Anterior cingulate cortex (tissue), 58 donors: ENCODE data around the gene SUFU.

Experiments used
- DNase-seq, 58 donors: peaks; one replicate each; lab custom pipeline; 2025; lab: John Stamatoyannopoulos, UW

The SUFU gene

GRCh38 chr10:102629661-102630614 is 126.2 kb downstream of the SUFU start:
- peak in 1 of 58 donors; percentile 25 for DNase-seq

GRCh38 chr10:102630663-102631062 is 126.9 kb downstream of the SUFU start:
- peak in 6 of 58 donors; percentile 23 to 40 (median 30) for DNase-seq

DNA sequence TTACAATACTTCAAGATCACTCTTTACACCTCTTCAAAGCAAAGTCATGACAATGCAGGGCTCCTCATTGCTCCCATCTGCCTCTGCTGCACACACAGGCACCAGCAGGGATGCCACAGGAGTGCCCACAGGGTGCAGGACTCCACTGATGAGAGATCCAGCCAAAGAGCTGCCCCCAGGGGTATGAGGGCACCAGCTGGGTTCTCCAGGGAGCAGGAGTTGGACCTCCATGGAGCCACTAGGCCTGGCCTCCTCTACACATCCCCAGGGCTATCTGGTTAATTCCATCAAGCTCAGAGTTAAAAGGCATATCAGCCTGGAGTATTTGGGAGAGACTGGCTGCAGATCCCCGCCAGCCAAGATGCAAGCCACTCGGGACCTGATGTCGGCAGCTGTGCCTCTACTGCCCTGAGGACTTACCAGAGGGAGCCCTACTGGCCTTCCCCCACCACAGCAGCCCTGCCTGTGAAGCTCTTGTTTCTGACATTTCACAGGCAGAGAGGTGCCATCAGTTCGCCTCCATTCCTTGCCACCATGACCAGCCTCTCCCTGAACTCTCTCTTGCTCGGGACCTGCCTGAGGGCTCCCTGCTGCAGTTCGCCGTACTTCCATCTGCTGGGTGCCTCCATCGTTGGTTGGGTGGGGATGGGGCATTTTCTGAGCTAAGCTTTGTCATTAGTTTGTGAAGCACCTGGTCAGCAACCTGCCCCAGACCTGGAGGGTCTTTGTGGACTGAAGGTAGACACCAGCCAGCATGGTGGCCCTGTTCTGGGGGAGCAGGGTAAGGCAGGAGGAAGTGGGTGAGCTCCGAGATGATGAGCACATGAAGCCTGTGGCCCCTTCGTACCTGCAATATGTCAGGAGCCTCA is 128.0 kb downstream of the SUFU start:
- DNase-seq, result no peak

- peak in 1 of 58 donors; percentile 37 for DNase-seq
These were observed 128.8 kb downstream of the SUFU start for GRCh38 chr10:102632394-102633111.

DNA sequence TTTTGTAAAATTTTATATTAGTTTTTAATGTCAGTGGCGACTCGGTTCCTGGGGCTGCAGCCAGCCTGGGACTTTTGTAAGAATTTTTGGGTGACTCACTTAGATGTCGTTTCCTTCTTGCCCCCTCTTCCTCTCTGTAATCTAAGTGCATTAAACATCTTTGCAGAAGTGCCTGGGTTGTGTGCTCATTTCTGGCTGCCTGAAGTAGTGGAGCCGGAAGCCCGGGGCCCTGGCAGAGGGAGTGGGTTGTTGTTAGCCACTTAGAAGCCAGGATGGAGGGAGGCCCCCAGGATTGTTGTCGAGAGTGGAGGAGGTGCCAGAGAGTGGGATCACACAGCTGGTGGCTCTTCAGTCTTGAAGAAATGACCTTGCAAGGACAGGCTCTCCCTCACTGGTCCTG is 129.5 kb downstream of the SUFU start:
- no peak for DNase-seq

GRCh38 chr10:102633848-102634247 is 130.1 kb downstream of the SUFU start:
- no peak for DNase-seq

GRCh38 chr10:102634686-102635085 is 130.9 kb downstream of the SUFU start:
- DNase-seq, result no peak

DNA sequence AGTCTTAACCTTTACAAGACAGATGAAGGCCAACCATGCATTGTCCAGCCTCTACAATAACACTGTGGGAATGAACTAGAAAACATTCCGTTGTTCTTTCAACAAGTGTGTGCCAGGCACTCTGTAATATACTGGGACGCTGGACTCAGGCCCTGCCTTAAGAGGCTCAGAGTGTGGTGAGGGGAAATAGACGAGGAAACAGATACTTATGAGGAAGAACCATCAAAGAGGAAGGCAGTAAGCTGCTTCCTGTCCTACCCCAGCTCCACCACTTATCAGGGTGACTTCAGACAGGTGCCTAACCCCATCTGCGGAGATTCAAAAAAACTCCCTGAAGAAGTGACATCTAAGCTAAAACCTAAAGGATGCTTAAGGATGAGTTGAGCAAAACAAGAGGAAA is 131.6 kb downstream of the SUFU start:
- DNase-seq, result no peak

- DNase-seq, result no peak
These were observed 135.8 kb downstream of the SUFU start for GRCh38 chr10:102639537-102639936.

GRCh38 chr10:102641402-102641801 is 137.6 kb downstream of the SUFU start:
- DNase-seq, result no peak

- DNase-seq, result peak; percentile 65 to 99 (median 98)
These were observed 138.3 kb downstream of the SUFU start for GRCh38 chr10:102641880-102642735.

- peak in 39 of 58 donors; percentile 31 to 84 (median 63) for DNase-seq
These were observed 139.1 kb downstream of the SUFU start for GRCh38 chr10:102642736-102643335.

DNA sequence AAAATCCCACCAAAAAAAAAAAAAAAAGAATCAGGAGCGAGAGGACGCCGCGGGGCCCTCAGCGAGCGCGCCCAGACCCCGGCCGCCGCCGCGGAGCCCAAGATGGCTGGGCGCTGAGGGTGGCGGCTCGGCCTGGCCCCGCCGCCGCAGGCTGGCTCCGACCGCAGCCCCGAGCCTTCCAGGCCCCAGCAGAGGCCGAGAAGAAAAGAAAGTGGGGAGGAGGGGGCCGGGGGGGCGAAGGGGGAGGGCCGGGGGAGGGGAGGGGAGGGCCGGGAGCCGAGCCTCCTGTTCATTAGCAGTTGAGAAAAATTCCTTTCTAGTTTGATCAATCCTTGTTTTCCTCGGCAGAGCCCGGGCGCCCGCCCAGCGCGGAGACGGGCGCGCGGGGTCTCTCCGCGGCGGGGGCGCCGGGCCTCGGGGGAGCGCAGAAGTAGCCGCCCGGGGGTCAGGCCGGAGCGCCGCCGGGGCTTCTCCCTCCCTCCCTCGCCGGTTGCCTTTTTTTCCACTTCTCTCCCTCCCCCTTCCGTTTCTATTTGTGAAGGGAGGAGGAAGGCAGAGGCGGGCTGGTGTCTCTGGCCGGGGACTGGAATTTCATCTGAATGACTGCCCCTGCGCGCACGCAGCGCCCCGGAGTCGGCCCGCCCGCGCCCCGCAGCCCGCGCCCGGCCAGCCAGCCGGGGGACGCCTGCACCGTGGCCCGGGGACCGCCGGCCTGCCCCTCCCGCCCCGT is 139.7 kb downstream of the SUFU start:
- DNase-seq, result peak in 53 of 58 donors; percentile 24 to 91 (median 72)

- DNase-seq, result peak in 17 of 58 donors; percentile 36 to 75 (median 54)
These were observed 140.4 kb downstream of the SUFU start, which contains the start of gene TRIM8 for GRCh38 chr10:102644066-102644645. TSS of gene TRIM8 (plus strand) at chr10:102644479. CDS start at chr10:102644618, 139 bp downstream.

GRCh38 chr10:102644646-102645387 is 141.0 kb downstream of the SUFU start:
- DNase-seq, result peak in 54 of 58 donors; percentile 41 to 90 (median 74)

DNA sequence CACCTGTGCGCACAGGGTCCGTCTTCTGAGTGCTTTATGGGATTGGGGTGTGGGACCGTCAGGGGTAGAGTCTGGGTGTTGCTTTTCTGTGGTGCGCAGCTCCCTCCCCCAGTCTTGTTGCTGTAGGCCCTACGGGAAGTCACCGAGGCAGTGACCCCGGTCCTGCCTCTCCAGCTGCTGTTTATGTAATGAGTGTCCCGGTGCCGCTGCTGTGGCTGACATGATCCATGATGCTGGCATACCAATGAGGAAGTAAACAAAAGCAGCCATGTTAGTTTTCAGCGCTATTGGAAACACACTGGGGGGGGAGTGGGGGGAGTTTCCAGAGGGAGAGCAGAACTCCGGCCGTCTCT is 141.6 kb downstream of the SUFU start:
- peak in 52 of 58 donors; percentile 34 to 88 (median 73) for DNase-seq
